SK-N-SH treated with all-trans-retinoic acid at 6 μM for 48 hours (cell line): ENCODE measurements around the gene CAPN11.

Experiments used
- ARNTL ChIP-seq: fragments of 450-650 bp; formaldehyde crosslinking; IDR thresholded peaks from 2 replicates; pipeline ENCODE4 v1.5.0; 2020; ENCODE audit warnings: low read depth, mild to moderate bottlenecking, moderate library complexity, borderline replicate concordance
- BACH2 ChIP-seq: fragments of 250-450 bp; sonication (Bioruptor Pico); IDR thresholded peaks from 2 replicates; pipeline ENCODE4 v1.9.0; 2021; ENCODE audit warnings: mild to moderate bottlenecking, borderline replicate concordance
- CREB5 ChIP-seq: fragments of 250-450 bp; sonication (Bioruptor Pico); IDR thresholded peaks from 2 replicates; pipeline ENCODE4 v1.5.1; 2020; ENCODE audit warnings: low read depth, mild to moderate bottlenecking, moderate library complexity
- CSRNP3 ChIP-seq: fragments of 250-450 bp; sonication (Bioruptor Pico); IDR thresholded peaks from 2 replicates; pipeline ENCODE4 v1.5.1; 2021; ENCODE audit warnings: mild to moderate bottlenecking, moderate library complexity
- GLIS3 ChIP-seq: fragments of 250-450 bp; sonication (Bioruptor Pico); IDR thresholded peaks from 2 replicates; pipeline ENCODE4 v1.5.0; 2020; ENCODE audit warnings: mild to moderate bottlenecking, moderate library complexity
- OSR1 ChIP-seq: fragments of 250-450 bp; sonication (Bioruptor Pico); IDR thresholded peaks from 2 replicates; pipeline ENCODE4 v1.8.0; 2022; ENCODE audit warnings: moderate library complexity, mild to moderate bottlenecking, inconsistent platforms
- PPARA ChIP-seq: fragments of 250-450 bp; sonication (Bioruptor Pico); IDR thresholded peaks from 2 replicates; pipeline ENCODE4 v1.5.0; 2020; ENCODE audit warnings: mild to moderate bottlenecking, borderline replicate concordance
- RARB ChIP-seq: fragments of 250-450 bp; sonication (Bioruptor Pico); IDR thresholded peaks from 2 replicates; pipeline ENCODE4 v1.8.0; 2021; ENCODE audit warnings: mild to moderate bottlenecking, moderate library complexity
- TCF4 ChIP-seq: fragments of 250-450 bp; sonication (Bioruptor Pico); IDR thresholded peaks from 2 replicates; pipeline ENCODE4 v1.8.0; 2021; ENCODE audit warnings: mild to moderate bottlenecking, moderate library complexity, borderline replicate concordance
- ZC3H10 ChIP-seq: fragments of 250-450 bp; sonication (Bioruptor Pico); IDR thresholded peaks from 2 replicates; pipeline ENCODE4 v1.5.1; 2021; ENCODE audit warnings: mild to moderate bottlenecking, moderate library complexity

GRCh38 chr6:44219815-44220784 is 61.5 kb downstream of the CAPN11 start:
- no peak for TF ChIP-seq TCF4 (CRISPR knock-in tag)
- TF ChIP-seq CSRNP3, result no peak
- no peak for TF ChIP-seq BACH2 (CRISPR knock-in tag)
- no peak for TF ChIP-seq CREB5 (CRISPR knock-in tag)
- TF ChIP-seq OSR1 (CRISPR knock-in tag), result no peak
- TF ChIP-seq ZC3H10 (CRISPR knock-in tag), result no peak
- TF ChIP-seq PPARA (CRISPR knock-in tag), result no peak
- no peak for TF ChIP-seq ARNTL
- TF ChIP-seq RARB (CRISPR knock-in tag), result no peak
- TF ChIP-seq GLIS3 (CRISPR knock-in tag), result no peak
